ENCODE data around the gene MAPK1IP1L.

GRCh38 chr14:55086938-55087337, 35.5 kb downstream of the MAPK1IP1L start:
- TF ChIP-seq CHD1 (IDR thresholded peaks at IDR 0.05; ENCODE audit: low read depth, low read length) (no peak), POLR2A (IDR thresholded peaks at IDR 0.05; ENCODE audit: low read depth, low read length) (no peak), CTCF (conservative IDR thresholded peaks at IDR 0.05; ENCODE audit: low read depth, low read length) (no peak), FOS (IDR thresholded peaks at IDR 0.05; ENCODE audit: low read depth, low read length) (no peak), CEBPB (IDR thresholded peaks at IDR 0.05; ENCODE audit: low read depth, low read length) (no peak)

Measured in IMR-90 (cell line).